HG03439 (cell line): Measurements from ENCODE around the gene ATOSB.

Source experiments
- ATAC-seq: cut with Tn5 transposase; IDR thresholded peaks from one replicate; pipeline ENCODE4 v1.9.1; 2021; ENCODE audit warnings: mild to moderate bottlenecking, moderate library complexity; ENCODE audit not compliant: unreplicated experiment

Gene ATOSB

GRCh38 chr9:35054871-35055644, 60.6 kb downstream of the ATOSB start:
- ATAC-seq, result no peak

- no peak for ATAC-seq
Observed at GRCh38 chr9:35054185-35054835, 61.4 kb downstream of the ATOSB start.
